Lower lobe of right lung (tissue), 2 donors: ENCODE data around the gene SLIT1. TPM values are rescaled to one million over a fixed set of nuclear protein-coding genes. Genes with fewer than 3 reads are reported as not detected.

Experiments
- ATAC-seq, 2 donors: fragments of 200-7000 bp; cut with Tn5 transposase; one replicate each; pipeline ENCODE4 v1.9.1; 2020 to 2022; ENCODE audit warnings: mild to moderate bottlenecking in 2 of 2, moderate library complexity in 2 of 2
- DNase-seq: peaks from one replicate; pipeline ENCODE4 v3.0.0-alpha.2; 2020
- H3K27ac ChIP-seq: fragments of 200-600 bp; one replicate; pipeline ENCODE4 v1.8.0; 2022
- H3K27me3 ChIP-seq: fragments of 200-600 bp; one replicate; pipeline ENCODE4 v1.8.0; 2022; ENCODE audit warnings: low read depth
- H3K36me3 ChIP-seq: fragments of 200-600 bp; one replicate; pipeline ENCODE4 v1.8.0; 2022; ENCODE audit warnings: mild to moderate bottlenecking
- H3K4me1 ChIP-seq: fragments of 200-600 bp; one replicate; pipeline ENCODE4 v1.8.0; 2022
- H3K4me3 ChIP-seq: fragments of 200-600 bp; one replicate; pipeline ENCODE4 v1.8.0; 2022; ENCODE audit warnings: mild to moderate bottlenecking
- H3K9me3 ChIP-seq: fragments of 200-600 bp; one replicate; pipeline ENCODE4 v1.8.0; 2022
- CTCF ChIP-seq: fragments of 200-600 bp; IDR thresholded peaks from one replicate; pipeline ENCODE4 v1.8.0; 2022; ENCODE audit warnings: antibody characterized with exemption, mild to moderate bottlenecking
- intact Hi-C: fragments of 100-400 bp; cut with DNase I; formaldehyde crosslinking; loops from one replicate; pipeline ENCODE4 v1.11.0; 2022
- total RNA-seq: library from RNA; stranded (reverse); fragmentation: NEBNext Ultra II Directional; extraction: Animal tissue kit (Norgen Biotek cat#: 25700); gene quantifications from one replicate; pipeline ENCODE4 v1.2.1, GENCODE V29; 2021
- donor health status: DM: no; HTN: yes; CAD: no; lungs with severe emphysema.

Gene SLIT1
- total RNA-seq, 1 donor from 2014 or later: 0.41 TPM

- intact Hi-C loops: no loop called here
- H3K27me3 ChIP-seq: no peaks in the 10 kb centered on the region
- no peaks in the 10 kb centered on the region for H3K36me3 ChIP-seq
- H3K27ac ChIP-seq: no peak overlapping the region
- DNase-seq (no peak), ATAC-seq (no peak)
- no peaks in the 10 kb centered on the region for H3K4me1 ChIP-seq
- no peak for TF ChIP-seq CTCF
- no peaks in the 10 kb centered on the region for H3K9me3 ChIP-seq
- no peak overlapping the region for H3K4me3 ChIP-seq
These were observed 165.0 kb downstream of the SLIT1 start for GRCh38 chr10:97020452-97021400.

- ATAC-seq: no peak
- H3K4me1 ChIP-seq: no peaks in the 10 kb centered on the region
- no peak for TF ChIP-seq CTCF
- no peaks in the 10 kb centered on the region for H3K9me3 ChIP-seq
- H3K36me3 ChIP-seq: no peaks in the 10 kb centered on the region
- no peak overlapping the region for H3K27ac ChIP-seq
- no peak for DNase-seq
- no peaks in the 10 kb centered on the region for H3K27me3 ChIP-seq
- H3K4me3 ChIP-seq: no peak overlapping the region
- intact Hi-C loops: no loop called here
These were observed 166.4 kb downstream of the SLIT1 start for GRCh38 chr10:97019213-97019844.

GRCh38 chr10:97018251-97019212 is 167.2 kb downstream of the SLIT1 start:
- Histone ChIP-seq H3K4me1 (no peaks in the 10 kb centered on the region), H3K4me3 (no peak overlapping the region), H3K9me3 (no peaks in the 10 kb centered on the region), H3K27me3 (no peaks in the 10 kb centered on the region), H3K27ac (no peak overlapping the region), H3K36me3 (no peaks in the 10 kb centered on the region)
- no peak for TF ChIP-seq CTCF
- ATAC-seq: no peak
- no peak for DNase-seq
- intact Hi-C loops: no loop called here

GRCh38 chr10:97017474-97017903 is 168.3 kb downstream of the SLIT1 start:
- no peak overlapping the region for H3K4me3 ChIP-seq
- no peak for ATAC-seq
- intact Hi-C loops: no loop called here
- DNase-seq: no peak
- no peaks in the 10 kb centered on the region for H3K27me3 ChIP-seq
- H3K9me3 ChIP-seq: no peaks in the 10 kb centered on the region
- no peaks in the 10 kb centered on the region for H3K36me3 ChIP-seq
- H3K27ac ChIP-seq: no peak overlapping the region
- H3K4me1 ChIP-seq: no peaks in the 10 kb centered on the region
- TF ChIP-seq CTCF: no peak
